ENCODE data around the gene HMCN1.
"Not testable (repeated sequence)": the region's sequence is repeated elsewhere in the genome, so short reads cannot be mapped to it uniquely, and the experiment has no call there.

Gene HMCN1

GRCh38 chr1:186187601-186188000 lies 453.4 kb downstream of the HMCN1 start:
- no peak for DNase-seq (ENCODE audit: low read depth in 1 of 2, low spot score in 1 of 2)

DNA sequence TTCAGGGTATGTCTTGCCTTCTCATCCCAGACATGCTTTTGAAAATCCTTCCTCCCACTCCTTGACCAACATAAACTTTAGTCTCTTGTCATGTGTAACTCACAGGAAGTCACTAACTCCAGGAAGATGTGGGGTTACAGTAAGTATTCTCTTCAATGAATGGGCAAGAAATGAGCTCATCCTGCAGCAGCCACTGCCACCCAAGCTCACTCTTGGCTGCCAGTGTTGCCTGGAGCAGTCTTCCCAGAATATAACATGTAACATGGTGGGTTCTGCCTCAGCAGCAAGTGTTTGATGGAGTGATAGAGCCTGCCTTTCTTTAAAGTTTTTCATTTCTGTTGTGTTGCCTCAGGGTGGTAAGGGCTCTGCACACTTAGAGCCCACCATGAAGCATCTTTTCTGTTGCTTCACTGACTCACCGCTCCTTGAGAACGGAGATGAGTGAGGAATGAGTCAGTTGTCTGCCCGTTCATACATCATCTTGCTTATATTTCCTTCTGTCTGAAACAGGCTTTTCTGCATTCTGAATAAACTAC lies 453.9 kb downstream of the HMCN1 start:
- no peak for DNase-seq (ENCODE audit: low read depth in 1 of 2, low spot score in 1 of 2)

GRCh38 chr1:186188736-186189135 lies 454.5 kb downstream of the HMCN1 start:
- DNase-seq (ENCODE audit: low read depth in 1 of 2, low spot score in 1 of 2): no peak

GRCh38 chr1:186189156-186189555 lies 455.0 kb downstream of the HMCN1 start:
- no peak for DNase-seq (ENCODE audit: low read depth in 1 of 2, low spot score in 1 of 2)

GRCh38 chr1:186191511-186191910 lies 457.3 kb downstream of the HMCN1 start:
- no peak for DNase-seq (ENCODE audit: low read depth in 1 of 2, low spot score in 1 of 2)

GRCh38 chr1:186193224-186193623 lies 459.0 kb downstream of the HMCN1 start:
- DNase-seq (ENCODE audit: low read depth in 1 of 2, low spot score in 1 of 2): no peak

DNA sequence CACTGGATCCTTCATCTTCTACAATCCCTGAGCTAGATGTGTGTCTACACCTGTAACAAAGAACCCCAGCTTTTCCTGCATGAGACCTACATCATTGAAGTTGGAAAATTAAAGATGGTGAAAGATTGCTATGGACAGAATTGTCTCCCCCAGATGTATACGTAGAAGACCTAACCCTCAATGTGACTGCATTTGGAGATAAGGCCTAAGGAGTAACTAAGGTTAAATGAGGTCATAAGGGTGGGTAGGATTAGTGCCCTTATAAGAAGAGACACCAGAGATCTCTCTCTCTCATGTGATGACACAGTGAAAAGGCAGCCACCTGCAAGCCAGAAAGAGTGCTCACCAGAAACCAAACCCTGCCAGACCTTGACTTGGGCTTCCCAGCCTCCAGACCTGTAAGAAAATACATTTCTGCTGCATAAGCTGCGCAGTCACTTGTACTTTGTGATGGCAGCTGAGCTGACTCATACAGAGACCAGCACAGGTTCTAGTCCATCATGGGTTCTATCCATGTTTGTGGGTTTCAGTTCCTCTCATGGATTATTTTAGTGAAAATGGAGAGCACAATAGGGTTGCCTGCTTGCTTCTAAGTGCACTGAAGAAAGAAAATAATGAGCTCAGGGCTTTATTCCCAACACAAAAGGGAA lies 460.0 kb downstream of the HMCN1 start:
- no peak for DNase-seq (ENCODE audit: low read depth in 1 of 2, low spot score in 1 of 2)

DNA sequence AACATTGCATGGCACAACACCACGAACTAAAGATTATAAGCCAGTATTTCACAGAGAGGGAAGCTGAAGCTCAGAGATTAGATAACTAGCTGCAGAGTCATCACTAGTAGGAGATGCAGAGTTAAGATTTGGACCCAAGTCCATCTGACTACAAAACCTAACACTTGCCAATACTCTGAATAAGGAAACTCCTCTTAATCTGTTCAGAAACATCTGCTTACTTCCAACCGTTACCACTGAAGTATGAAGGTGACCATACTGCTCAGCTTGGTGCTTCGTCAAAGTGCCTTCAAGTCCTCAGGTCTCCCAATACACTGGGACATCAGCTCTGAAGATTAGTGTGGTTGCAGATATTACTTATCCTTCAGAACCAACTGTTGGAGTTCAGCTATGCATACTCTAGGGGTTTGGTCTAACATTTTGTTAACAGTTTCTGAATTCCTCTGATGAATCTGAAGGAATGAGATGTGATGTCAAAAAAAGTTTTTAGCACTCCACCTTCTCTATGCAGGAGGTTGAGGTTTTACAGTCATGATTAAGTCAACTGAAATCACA lies 461.3 kb downstream of the HMCN1 start:
- DNase-seq (ENCODE audit: low read depth in 1 of 2, low spot score in 1 of 2): no peak

- DNase-seq (ENCODE audit: low read depth in 1 of 2, low spot score in 1 of 2): no peak
Observed at GRCh38 chr1:186202271-186202764, 468.1 kb downstream of the HMCN1 start.

GRCh38 chr1:186202776-186203175 lies 468.6 kb downstream of the HMCN1 start:
- DNase-seq (ENCODE audit: low read depth in 1 of 2, low spot score in 1 of 2): no peak

GRCh38 chr1:186206048-186206570 lies 471.9 kb downstream of the HMCN1 start:
- no peak for DNase-seq (ENCODE audit: low read depth in 1 of 2, low spot score in 1 of 2)

- no peak for DNase-seq (ENCODE audit: low read depth in 1 of 2, low spot score in 1 of 2)
Observed at GRCh38 chr1:186207391-186208085, 473.3 kb downstream of the HMCN1 start.

DNA sequence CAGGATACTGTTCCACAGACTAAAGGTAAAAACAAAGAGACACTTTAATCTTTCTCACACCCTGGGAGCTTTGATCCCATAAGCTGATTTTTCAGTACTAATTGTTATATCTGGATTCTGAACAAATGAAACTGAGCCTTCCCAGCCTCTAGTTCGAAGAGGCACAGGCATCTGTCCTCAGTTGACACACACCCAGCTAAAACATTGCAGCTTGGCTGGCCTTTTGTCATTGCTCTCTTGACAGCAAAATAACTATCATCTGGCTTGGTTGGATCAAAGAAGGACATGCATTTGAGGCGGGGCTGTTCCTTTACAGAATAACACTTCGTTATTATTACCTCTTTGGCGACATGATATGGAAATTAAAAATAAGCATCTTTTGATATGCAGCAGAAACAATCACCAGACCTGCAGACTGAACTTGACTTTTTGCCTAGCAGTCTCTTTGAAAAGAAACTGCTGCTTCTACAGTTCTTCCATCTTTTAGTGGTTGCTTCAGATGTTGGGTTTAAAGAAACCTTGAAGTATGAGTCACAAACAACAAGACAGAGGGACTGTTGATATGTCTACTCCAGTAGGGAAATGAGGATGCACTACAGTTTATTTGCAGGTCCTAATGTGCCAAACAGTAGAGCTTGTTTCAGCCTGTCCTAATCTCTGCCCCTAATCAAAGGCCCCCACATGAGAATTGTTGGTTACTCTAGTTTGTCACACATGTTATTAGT lies 474.4 kb downstream of the HMCN1 start:
- no peak for DNase-seq (ENCODE audit: low read depth in 1 of 2, low spot score in 1 of 2)

- DNase-seq (ENCODE audit: low read depth in 1 of 2, low spot score in 1 of 2): no peak
Observed at GRCh38 chr1:186210258-186210657, 476.1 kb downstream of the HMCN1 start.

DNA sequence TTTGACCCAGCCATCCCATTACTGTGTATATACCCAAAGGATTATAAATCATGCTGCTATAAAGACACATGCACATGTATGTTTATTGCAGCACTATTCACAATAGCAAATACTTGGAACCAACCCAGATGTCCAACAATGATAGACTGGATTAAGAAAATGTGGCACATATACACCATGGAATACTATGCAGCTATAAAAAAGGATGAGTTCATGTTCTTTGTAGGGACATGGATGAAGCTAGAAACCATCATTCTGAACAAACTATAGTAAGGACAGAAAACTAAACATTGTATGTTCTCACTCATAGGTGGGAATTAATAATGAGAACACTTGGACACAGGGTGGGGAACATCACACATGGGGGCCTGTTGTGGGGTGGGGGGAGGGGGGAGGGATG lies 477.4 kb downstream of the HMCN1 start:
- not testable (repeated sequence) for DNase-seq (ENCODE audit: low read depth in 1 of 2, low spot score in 1 of 2)

DNA sequence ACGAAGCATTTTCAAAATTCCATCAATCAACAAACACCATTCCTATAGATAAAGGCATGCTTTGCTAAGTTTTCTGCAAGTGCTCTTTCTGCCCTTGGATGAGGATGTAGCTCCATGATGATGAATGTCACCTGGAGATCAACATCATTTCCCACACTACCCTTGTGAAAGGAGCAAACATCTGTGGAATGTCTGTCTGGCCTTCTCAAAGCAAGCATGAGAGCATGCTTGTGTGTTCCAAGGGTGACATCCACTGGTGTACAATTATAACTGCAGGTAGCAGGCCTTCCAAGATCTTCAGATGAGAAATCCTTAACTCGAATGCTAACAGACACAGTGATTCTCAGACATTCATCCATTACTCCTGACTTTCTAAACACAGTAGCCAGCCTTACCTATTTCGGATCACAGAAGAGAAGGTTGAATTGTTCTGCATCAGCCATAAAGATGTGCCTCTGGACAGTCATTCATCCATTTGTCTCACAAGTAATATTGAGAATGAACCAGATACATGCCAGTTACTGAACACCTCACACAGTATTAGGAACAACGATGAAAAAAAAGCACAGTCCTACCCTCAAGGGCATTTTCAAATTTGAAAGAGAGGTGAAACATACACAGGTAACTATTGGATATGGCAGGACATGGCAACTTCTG lies 478.5 kb downstream of the HMCN1 start:
- no peak for DNase-seq (ENCODE audit: low read depth in 1 of 2, low spot score in 1 of 2)

DNA sequence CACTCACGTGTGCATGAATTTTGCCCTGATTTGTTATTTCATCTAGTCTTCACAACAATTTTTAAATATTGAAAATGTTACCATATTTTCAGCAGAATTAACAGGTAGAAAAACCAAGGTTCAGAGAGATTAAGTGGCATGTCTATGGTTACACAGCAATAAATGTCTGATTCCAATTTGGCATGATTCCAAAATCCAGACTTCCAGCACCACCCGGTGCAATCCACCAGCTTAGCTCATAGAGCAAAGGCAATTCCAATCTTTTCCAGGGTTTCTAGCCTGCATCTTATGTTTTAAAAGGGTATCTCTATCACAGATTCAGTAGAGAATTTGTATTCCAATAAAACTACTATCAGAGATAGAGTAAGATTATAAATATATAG lies 479.0 kb downstream of the HMCN1 start:
- no peak for DNase-seq (ENCODE audit: low read depth in 1 of 2, low spot score in 1 of 2)

- DNase-seq (ENCODE audit: low read depth in 1 of 2, low spot score in 1 of 2): no peak
Observed at GRCh38 chr1:186214791-186215190, 480.6 kb downstream of the HMCN1 start.

DNA sequence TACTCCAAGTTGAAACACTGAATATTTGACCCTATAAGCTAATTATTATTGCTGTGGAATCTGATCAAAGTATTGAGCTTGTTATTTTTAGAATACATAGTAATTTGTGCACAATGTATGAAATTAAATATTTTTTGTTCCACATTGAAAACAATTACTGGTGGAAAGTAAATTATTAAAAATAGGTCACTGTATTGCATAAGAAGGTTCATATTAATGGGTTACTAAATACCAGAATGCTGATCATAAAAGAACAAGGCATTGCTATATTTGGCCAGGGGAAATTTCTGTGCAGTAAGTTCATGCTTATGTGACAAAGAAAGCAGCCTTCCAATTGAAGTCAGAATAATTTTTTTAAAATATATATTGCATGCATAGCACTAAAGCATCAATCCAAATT lies 481.4 kb downstream of the HMCN1 start:
- no peak for DNase-seq (ENCODE audit: low read depth in 1 of 2, low spot score in 1 of 2)

DNA sequence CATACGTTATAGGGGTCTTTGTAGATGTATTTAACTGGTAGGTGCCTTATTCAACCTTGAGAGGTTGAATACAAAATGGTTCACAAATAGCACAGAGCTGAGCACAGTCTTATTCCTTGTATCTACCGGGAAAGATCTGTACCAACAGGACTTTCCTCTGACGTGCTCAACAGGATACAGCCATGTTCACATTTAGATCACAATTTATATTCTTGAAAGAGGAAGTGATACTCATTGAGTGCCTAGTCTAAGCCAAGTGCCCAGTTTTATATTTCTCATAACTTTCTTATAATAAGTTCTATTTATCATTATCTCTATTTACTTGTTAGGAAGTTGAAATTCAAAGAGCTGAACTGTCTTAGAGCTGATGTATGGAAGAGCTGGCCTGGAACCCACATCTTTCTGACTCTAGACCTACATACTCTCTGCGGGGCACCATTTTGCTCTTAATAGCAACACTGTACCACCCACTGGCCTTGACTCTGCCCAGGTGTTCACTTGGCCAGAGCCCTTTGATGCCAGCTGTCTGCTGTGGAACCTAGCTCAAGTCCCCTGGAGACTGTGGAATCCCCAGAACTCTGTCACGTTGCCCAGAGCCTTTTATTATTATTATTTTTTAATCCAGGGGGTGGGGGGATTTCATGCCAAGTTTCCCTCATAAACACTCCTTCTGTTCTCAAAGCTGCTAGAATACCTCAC lies 484.6 kb downstream of the HMCN1 start:
- no peak for DNase-seq (ENCODE audit: low read depth in 1 of 2, low spot score in 1 of 2)
